ENCODE results near the gene TMX3. TPM values are rescaled to one million over a fixed set of nuclear protein-coding genes. Genes with fewer than 3 reads are reported as not detected.

The TMX3 gene
- total and polyA plus RNA-seq, 2 donors = 19.9 to 97.6 TPM

DNA sequence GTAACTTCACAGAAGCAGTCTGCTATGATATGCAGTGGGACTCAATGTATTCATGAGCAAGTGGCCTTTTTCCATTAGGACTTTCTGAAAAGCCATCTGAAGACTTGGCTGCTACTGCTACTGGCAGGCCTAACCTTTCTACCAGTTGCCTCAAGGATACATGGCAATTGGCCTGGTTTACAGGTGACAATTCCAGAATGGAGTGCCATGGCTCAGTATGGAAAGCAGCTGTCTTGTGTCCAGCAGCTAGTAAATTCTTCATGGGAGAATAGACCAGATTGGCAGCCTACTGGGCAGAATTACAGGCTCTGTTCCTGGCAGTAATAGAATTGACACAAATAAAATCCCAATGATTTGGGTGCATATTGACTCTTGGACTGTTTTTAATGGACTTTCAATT is 12.6 kb upstream of the TMX3 start:
- Histone ChIP-seq H3K4me3 (ENCODE audit: low read depth, low read length) (no peak overlapping the region), H3K4me1 (ENCODE audit: insufficient read depth) (no peaks in the 10 kb centered on the region), H3K36me3 (ENCODE audit: insufficient read depth) (no peaks in the 10 kb centered on the region), H3K27ac (ENCODE audit: low read depth) (no peak overlapping the region)
- no peak for DNase-seq (ENCODE audit: extremely low spot score)

DNA sequence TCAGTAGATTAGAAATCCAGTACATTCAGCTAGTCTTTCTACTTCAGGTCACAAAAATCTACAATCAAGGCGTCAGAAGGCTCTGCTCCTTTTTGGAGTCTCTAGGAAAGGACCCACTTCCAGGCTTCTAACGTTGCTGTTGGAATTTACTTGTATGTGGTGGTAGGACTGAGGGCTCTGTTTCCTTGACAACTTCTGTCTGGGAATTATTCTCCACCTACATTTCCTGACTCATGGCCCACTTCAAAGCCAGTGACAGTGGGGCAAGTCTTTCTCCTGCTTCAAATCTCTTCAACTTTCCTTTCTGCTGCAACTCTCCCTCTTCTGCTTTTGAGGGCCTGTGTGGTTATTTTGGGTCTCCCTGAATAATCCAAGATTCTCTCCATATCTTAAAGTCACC is 10.4 kb upstream of the TMX3 start:
- no peak overlapping the region for H3K4me3 ChIP-seq (ENCODE audit: low read depth, low read length)
- no peak overlapping the region for H3K27ac ChIP-seq (ENCODE audit: low read depth)
- no peaks in the 10 kb centered on the region for H3K4me1 ChIP-seq (ENCODE audit: insufficient read depth)
- H3K36me3 ChIP-seq (ENCODE audit: insufficient read depth) = no peaks in the 10 kb centered on the region
- 76% methylated on average over 2 of the region's 2 CpGs for WGBS
- no peak for DNase-seq (ENCODE audit: extremely low spot score)

GRCh38 chr18:68724021-68724420 is 9.1 kb upstream of the TMX3 start:
- DNase-seq (ENCODE audit: extremely low spot score) = no peak
- 86% methylated on average over 4 of the region's 4 CpGs for WGBS
- H3K27ac ChIP-seq (ENCODE audit: low read depth) = no peak overlapping the region

GRCh38 chr18:68723539-68723938 is 8.6 kb upstream of the TMX3 start:
- WGBS = 96% methylated on average over 3 of the region's 3 CpGs
- no peaks in the 10 kb centered on the region for H3K4me1 ChIP-seq (ENCODE audit: insufficient read depth)
- DNase-seq (ENCODE audit: extremely low spot score) = no peak
- no peak overlapping the region for H3K4me3 ChIP-seq (ENCODE audit: low read depth, low read length)
- H3K27ac ChIP-seq (ENCODE audit: low read depth) = no peak overlapping the region
- H3K36me3 ChIP-seq (ENCODE audit: insufficient read depth) = no peaks in the 10 kb centered on the region

More at GRCh38 chr18:68724021-68724420, 9.1 kb upstream of the TMX3 start:
- H3K36me3 ChIP-seq (ENCODE audit: insufficient read depth) = no peaks in the 10 kb centered on the region
- H3K4me1 ChIP-seq (ENCODE audit: insufficient read depth) = no peaks in the 10 kb centered on the region
- H3K4me3 ChIP-seq (ENCODE audit: low read depth, low read length) = no peak overlapping the region

DNA sequence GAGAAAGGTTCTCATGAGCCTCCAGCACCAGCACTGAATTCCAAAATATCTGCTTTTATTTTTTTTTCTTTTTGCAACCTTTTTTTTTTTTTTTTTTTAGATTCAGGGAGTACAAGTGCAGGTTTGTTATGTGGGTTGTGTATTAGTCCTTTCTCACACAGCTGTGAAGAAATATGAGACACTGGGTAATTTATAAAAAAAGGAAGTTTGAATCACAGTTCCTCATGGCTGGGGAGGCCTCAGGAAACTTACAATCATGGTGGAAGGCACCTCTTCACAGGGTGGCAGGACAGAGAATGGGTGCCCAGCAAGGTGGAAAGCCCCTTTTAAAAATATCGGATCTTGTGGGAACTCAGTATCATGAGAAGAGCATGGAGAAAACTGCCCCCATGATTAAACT is 7.9 kb upstream of the TMX3 start:
- WGBS = 91% methylated on average over 1 of the region's 1 CpG
- no peaks in the 10 kb centered on the region for H3K36me3 ChIP-seq (ENCODE audit: insufficient read depth)
- no peak for DNase-seq (ENCODE audit: extremely low spot score)
- no peak overlapping the region for H3K4me3 ChIP-seq (ENCODE audit: low read depth, low read length)
- H3K27ac ChIP-seq (ENCODE audit: low read depth) = no peak overlapping the region
- H3K4me1 ChIP-seq (ENCODE audit: insufficient read depth) = no peaks in the 10 kb centered on the region

- no peak for DNase-seq (ENCODE audit: extremely low spot score)
- peak overlapping the region; percentile 40 for H3K4me3 ChIP-seq (ENCODE audit: low read depth, low read length)
- 48% methylated on average over 8 of the region's 8 CpGs for WGBS
- H3K4me1 ChIP-seq (ENCODE audit: insufficient read depth) = no peaks in the 10 kb centered on the region
- peak overlapping the region; percentile 87 for H3K27ac ChIP-seq (ENCODE audit: low read depth)
- no peaks in the 10 kb centered on the region for H3K36me3 ChIP-seq (ENCODE audit: insufficient read depth)
Measured at GRCh38 chr18:68721681-68722583, 7.0 kb upstream of the TMX3 start.

GRCh38 chr18:68714366-68714711 is 569 bp downstream of the TMX3 start:
- H3K36me3 ChIP-seq (ENCODE audit: insufficient read depth) = no peaks in the 10 kb centered on the region
- peak; percentile 2 for DNase-seq (ENCODE audit: extremely low spot score)
- peak overlapping the region; percentile 91 for H3K4me3 ChIP-seq (ENCODE audit: low read depth, low read length)
- under 1% methylated on average over 14 of the region's 14 CpGs for WGBS
- no peaks in the 10 kb centered on the region for H3K4me1 ChIP-seq (ENCODE audit: insufficient read depth)
- H3K27ac ChIP-seq (ENCODE audit: low read depth) = no peak overlapping the region

DNA sequence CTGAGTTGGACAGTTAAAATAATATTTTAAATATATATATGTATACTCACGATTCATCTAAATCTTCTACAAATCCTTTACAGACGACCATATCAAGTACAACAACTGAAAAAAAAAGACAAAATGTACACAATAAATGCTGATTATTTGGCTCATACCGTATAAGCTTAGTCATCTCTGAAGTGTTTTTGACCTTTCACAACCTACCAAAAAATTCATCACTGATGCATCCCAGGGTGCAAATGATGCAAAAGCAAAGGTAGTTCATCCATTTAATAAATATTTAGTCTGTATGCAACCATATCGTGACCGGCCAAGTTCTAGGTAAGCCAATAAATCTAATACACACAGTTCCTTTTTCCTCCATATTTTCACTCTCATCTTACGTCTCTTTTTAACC is 1.1 kb downstream of the TMX3 start:
- no peak overlapping the region for H3K27ac ChIP-seq (ENCODE audit: low read depth)
- H3K4me1 ChIP-seq (ENCODE audit: insufficient read depth) = no peaks in the 10 kb centered on the region
- H3K4me3 ChIP-seq (ENCODE audit: low read depth, low read length) = peak overlapping the region; percentile 91
- H3K36me3 ChIP-seq (ENCODE audit: insufficient read depth) = no peaks in the 10 kb centered on the region
- DNase-seq (ENCODE audit: extremely low spot score) = no peak
- WGBS = 19% methylated on average over 6 of the region's 6 CpGs

- H3K4me1 ChIP-seq (ENCODE audit: insufficient read depth) = no peaks in the 10 kb centered on the region
- H3K27ac ChIP-seq (ENCODE audit: low read depth) = no peak overlapping the region
- DNase-seq (ENCODE audit: extremely low spot score) = no peak
- H3K36me3 ChIP-seq (ENCODE audit: insufficient read depth) = no peaks in the 10 kb centered on the region
- no peak overlapping the region for H3K4me3 ChIP-seq (ENCODE audit: low read depth, low read length)
- 82% methylated on average over 4 of the region's 4 CpGs for whole genome bisulfite sequencing
Measured at GRCh38 chr18:68713131-68713530, 1.8 kb downstream of the TMX3 start.

- Histone ChIP-seq H3K4me3 (ENCODE audit: low read depth, low read length) (no peak overlapping the region), H3K4me1 (ENCODE audit: insufficient read depth) (no peaks in the 10 kb centered on the region), H3K36me3 (ENCODE audit: insufficient read depth) (no peaks in the 10 kb centered on the region), H3K27ac (ENCODE audit: low read depth) (peak overlapping the region; percentile 23)
- 91% methylated on average over 2 of the region's 2 CpGs for WGBS
- DNase-seq (ENCODE audit: extremely low spot score) = no peak
Measured at GRCh38 chr18:68707646-68708045, 7.3 kb downstream of the TMX3 start.

DNA sequence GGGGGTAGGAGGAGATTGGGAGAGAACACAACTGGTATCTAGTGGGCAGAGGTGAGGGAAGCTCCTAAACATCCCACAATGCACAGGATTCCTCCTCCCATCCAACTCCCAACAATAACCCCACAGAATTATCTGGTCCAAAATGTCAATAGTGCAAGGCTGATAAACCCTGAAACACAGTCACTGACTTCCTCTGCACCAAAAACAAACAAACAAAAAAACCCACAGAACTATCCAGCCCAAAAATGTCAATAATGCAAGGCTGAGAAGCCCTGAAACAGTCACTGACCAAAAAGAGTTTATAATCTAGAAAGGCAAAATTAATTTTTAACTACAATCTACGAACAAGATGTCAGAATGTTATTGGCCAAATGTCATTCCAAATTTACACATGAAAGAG is 9.8 kb downstream of the TMX3 start:
- Histone ChIP-seq H3K36me3 (ENCODE audit: insufficient read depth) (no peaks in the 10 kb centered on the region), H3K4me3 (ENCODE audit: low read depth, low read length) (no peak overlapping the region), H3K4me1 (ENCODE audit: insufficient read depth) (no peaks in the 10 kb centered on the region), H3K27ac (ENCODE audit: low read depth) (no peak overlapping the region)
- no peak for DNase-seq (ENCODE audit: extremely low spot score)
- 83% methylated on average over 1 of the region's 1 CpG for WGBS

DNA sequence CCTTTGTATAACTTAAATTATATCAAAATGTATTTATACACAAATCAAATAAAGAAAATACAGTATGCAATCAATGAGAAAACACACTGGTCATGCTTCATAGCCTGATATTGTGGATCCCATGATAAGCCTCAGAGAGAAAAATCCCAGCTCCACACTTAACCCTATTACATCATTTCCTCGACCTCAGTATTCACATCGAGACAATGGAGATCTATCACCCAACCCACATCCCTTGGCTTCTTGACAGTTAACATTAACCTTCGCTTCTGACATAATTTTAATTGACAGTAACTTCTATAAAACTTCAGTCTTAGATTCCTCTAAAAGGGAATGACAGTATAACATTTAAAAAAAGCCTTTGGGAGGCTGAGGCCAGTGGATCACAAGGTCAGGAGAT is 11.6 kb downstream of the TMX3 start:
- no peak overlapping the region for H3K4me3 ChIP-seq (ENCODE audit: low read depth, low read length)
- DNase-seq (ENCODE audit: extremely low spot score) = no peak
- H3K36me3 ChIP-seq (ENCODE audit: insufficient read depth) = no peaks in the 10 kb centered on the region
- 83% methylated on average over 3 of the region's 3 CpGs for WGBS
- H3K27ac ChIP-seq (ENCODE audit: low read depth) = no peak overlapping the region
- no peaks in the 10 kb centered on the region for H3K4me1 ChIP-seq (ENCODE audit: insufficient read depth)

DNA sequence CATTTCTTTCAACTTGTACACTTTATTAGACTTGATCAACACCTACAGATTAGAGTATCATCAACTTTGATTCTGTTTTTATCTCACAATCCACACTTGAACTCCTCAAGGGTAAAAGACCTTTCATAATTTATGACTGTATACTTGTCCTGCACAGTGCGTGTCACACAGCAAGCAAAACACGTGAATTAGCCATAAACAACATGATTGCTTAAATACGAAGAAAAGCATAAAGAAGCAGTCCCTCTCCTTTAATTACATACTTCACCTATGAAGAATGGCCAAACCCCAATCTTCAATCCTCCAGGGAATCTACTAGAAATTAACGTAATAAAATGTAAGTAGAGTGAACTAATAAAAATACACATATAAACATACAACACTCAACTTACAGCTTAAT is 13.6 kb downstream of the TMX3 start:
- DNase-seq (ENCODE audit: extremely low spot score) = no peak
- 92% methylated on average over 4 of the region's 4 CpGs for WGBS
- H3K27ac ChIP-seq (ENCODE audit: low read depth) = no peak overlapping the region
- no peaks in the 10 kb centered on the region for H3K4me1 ChIP-seq (ENCODE audit: insufficient read depth)
- peaks cover 4% of the 10 kb centered on the region for H3K36me3 ChIP-seq (ENCODE audit: insufficient read depth)
- no peak overlapping the region for H3K4me3 ChIP-seq (ENCODE audit: low read depth, low read length)

GRCh38 chr18:68699043-68699442 is 15.9 kb downstream of the TMX3 start:
- Histone ChIP-seq H3K27ac (ENCODE audit: low read depth) (no peak overlapping the region), H3K4me3 (ENCODE audit: low read depth, low read length) (no peak overlapping the region), H3K4me1 (ENCODE audit: insufficient read depth) (no peaks in the 10 kb centered on the region), H3K36me3 (ENCODE audit: insufficient read depth) (peaks cover 8% of the 10 kb centered on the region)
- 98% methylated on average over 1 of the region's 1 CpG for WGBS
- DNase-seq (ENCODE audit: extremely low spot score) = no peak

All from urinary bladder (tissue), 4 donors.